Gastroesophageal sphincter (tissue), 4 donors: Measurements from ENCODE around the gene TMEM232. TPM values are rescaled to one million over a fixed set of nuclear protein-coding genes. Genes with fewer than 3 reads are reported as not detected.

Experiments used
- ATAC-seq: fragments of 150-250 bp; one replicate; pipeline ENCODE4 v1.9.1; 2016; ENCODE audit warnings: mild to moderate bottlenecking, moderate library complexity
- H3K27ac ChIP-seq, 4 donors: fragments of 200-600 bp; sonication (generic) in 3 of 4; 1 replicate in 3 of 4; 2 replicates in 1 of 4; pipeline ENCODE4 v1.5.1; 2016 to 2019
- H3K27me3 ChIP-seq: fragments of 200-600 bp; sonication (generic); one replicate; pipeline ENCODE4 v1.5.1; 2019
- H3K36me3 ChIP-seq, 2 donors: fragments of 200-600 bp; sonication (generic); one replicate each; pipeline ENCODE4 v1.5.1; 2019; ENCODE audit warnings: control low read depth in 1 of 2
- H3K4me1 ChIP-seq, 3 donors: fragments of 200-600 bp; sonication (generic); 1 replicate in 2 of 3; 2 replicates in 1 of 3; pipeline ENCODE4 v1.5.1; 2016 to 2019; ENCODE audit warnings: control low read depth in 2 of 3
- H3K4me3 ChIP-seq, 2 donors: fragments of 200-600 bp; sonication (generic); one replicate each; pipeline ENCODE4 v1.5.1; 2019; ENCODE audit warnings: mild to moderate bottlenecking in 1 of 2, moderate library complexity in 1 of 2
- H3K9me3 ChIP-seq, 3 donors: fragments of 200-600 bp; sonication (generic); one replicate each; pipeline ENCODE4 v1.5.1; 2017 to 2019; ENCODE audit warnings: control low read depth in 2 of 3
- EP300 ChIP-seq: sonication (generic); formaldehyde crosslinking; IDR thresholded peaks from one replicate; pipeline ENCODE4 v1.6.1; 2017; ENCODE audit warnings: antibody characterized with exemption, mild to moderate bottlenecking
- POLR2A ChIP-seq, 2 donors: fragments of 450-650 bp; IDR thresholded peaks; one replicate each; pipeline ENCODE4 v1.6.1; 2017; ENCODE audit warnings: antibody characterized with exemption in 2 of 2, mild to moderate bottlenecking in 2 of 2, moderate library complexity in 1 of 2
- POLR2AphosphoS5 ChIP-seq: sonication (generic); formaldehyde crosslinking; IDR thresholded peaks from one replicate; pipeline ENCODE4 v1.6.1; 2017; ENCODE audit warnings: antibody characterized with exemption
- WGBS, 2 donors: methylation state at CpG; one replicate each; pipeline ENCODE4 v1.1.5; 2018; ENCODE audit warnings: low coverage in 1 of 2; 5-methylcytosine and 5-hydroxymethylcytosine counted together
- total RNA-seq, 4 donors: library from RNA; depleted of rRNA; stranded (reverse); fragments of >200 nt; gene quantifications; one replicate each; pipeline ENCODE4 v1.1.0, GENCODE V29; 2016
- TF ChIP-seq, protein P1 (sequence below), 4 experiments: fragments of 200-600 bp in 2 of 4; fragments of 450-650 bp in 2 of 4; sonication (generic) in 1 of 4; IDR thresholded peaks; one replicate each; pipeline ENCODE4 v1.5.1; 2017 to 2019; ENCODE audit warnings: antibody characterized with exemption in 4 of 4, mild to moderate bottlenecking in 2 of 4, moderate library complexity in 2 of 4

Gene TMEM232
- total RNA-seq, 4 donors from 2014 or later: 2.2 to 5.1 (median 3.8) TPM

DNA sequence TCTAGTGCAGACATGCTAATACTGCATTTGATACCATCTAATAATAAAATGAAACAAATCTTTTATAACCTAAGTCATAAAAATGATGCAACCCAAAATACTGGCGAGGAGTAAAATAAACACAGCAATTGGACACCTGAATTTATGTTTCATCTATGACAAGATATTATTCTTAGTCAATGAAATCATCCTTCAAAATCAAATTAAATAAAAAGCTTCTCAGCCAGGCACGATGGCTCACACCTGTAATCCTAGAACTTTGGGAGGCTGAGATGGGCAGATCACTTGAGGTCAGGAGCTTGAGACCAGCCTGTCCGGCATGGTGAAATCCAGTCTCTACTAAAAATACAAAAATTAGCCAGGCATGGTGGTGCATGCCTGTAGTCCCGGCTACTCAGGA, 179.0 kb downstream of the TMEM232 start:
- H3K36me3 ChIP-seq: no peaks in the 10 kb centered on the region
- WGBS, 2 donors: 72 to 77% methylated on average over 4 of the region's 4 CpGs
- H3K4me3 ChIP-seq: no peak overlapping the region

DNA sequence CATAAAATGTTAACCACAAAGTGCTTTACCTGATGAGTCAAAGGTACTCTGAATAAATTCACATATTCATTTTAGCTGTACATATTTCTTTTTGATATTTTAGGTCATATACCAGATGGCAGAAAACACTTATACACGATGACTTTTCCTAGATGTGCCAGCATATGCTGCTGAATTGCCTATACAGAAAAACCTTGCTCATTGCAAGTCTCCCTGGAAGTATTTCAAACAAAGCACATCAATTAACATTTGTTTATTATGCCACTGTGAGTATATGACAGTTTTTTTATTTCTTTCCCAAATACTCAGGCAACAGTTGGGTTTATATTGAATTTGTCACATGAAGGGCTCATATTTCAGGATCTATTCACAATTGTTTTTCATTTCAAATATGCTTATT, 180.8 kb downstream of the TMEM232 start:
- Histone ChIP-seq H3K27me3 (no peaks in the 10 kb centered on the region), H3K4me3 (no peak overlapping the region), H3K9me3 (no peaks in the 10 kb centered on the region), H3K36me3 (no peaks in the 10 kb centered on the region), H3K4me1 (no peaks in the 10 kb centered on the region), H3K27ac (no peak overlapping the region)
- WGBS, 2 donors: 40 to 71% methylated on average over 1 of the region's 1 CpG
- ATAC-seq: no peak
- no peak for TF ChIP-seq EP300
- TF ChIP-seq POLR2AphosphoS5: no peak
- TF ChIP-seq POLR2A (IDR thresholded peaks at IDR 0.05): no peak
- TF ChIP-seq, protein P1, sequence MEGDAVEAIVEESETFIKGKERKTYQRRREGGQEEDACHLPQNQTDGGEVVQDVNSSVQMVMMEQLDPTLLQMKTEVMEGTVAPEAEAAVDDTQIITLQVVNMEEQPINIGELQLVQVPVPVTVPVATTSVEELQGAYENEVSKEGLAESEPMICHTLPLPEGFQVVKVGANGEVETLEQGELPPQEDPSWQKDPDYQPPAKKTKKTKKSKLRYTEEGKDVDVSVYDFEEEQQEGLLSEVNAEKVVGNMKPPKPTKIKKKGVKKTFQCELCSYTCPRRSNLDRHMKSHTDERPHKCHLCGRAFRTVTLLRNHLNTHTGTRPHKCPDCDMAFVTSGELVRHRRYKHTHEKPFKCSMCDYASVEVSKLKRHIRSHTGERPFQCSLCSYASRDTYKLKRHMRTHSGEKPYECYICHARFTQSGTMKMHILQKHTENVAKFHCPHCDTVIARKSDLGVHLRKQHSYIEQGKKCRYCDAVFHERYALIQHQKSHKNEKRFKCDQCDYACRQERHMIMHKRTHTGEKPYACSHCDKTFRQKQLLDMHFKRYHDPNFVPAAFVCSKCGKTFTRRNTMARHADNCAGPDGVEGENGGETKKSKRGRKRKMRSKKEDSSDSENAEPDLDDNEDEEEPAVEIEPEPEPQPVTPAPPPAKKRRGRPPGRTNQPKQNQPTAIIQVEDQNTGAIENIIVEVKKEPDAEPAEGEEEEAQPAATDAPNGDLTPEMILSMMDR (IDR thresholded peaks at IDR 0.05): no peak

More for the DNA sequence above, 179.0 kb downstream of the TMEM232 start:
- no peak for ATAC-seq
- Histone ChIP-seq H3K27me3 (no peaks in the 10 kb centered on the region), H3K9me3 (peaks cover 0 to 4% (median 0%) of the 10 kb centered on the region in 3 donors), H3K27ac (no peak overlapping the region), H3K4me1 (no peaks in the 10 kb centered on the region)
- TF ChIP-seq POLR2AphosphoS5 (no peak), POLR2A (IDR thresholded peaks at IDR 0.05) (no peak), EP300 (no peak)
- TF ChIP-seq, protein P1 (IDR thresholded peaks at IDR 0.05): no peak

DNA sequence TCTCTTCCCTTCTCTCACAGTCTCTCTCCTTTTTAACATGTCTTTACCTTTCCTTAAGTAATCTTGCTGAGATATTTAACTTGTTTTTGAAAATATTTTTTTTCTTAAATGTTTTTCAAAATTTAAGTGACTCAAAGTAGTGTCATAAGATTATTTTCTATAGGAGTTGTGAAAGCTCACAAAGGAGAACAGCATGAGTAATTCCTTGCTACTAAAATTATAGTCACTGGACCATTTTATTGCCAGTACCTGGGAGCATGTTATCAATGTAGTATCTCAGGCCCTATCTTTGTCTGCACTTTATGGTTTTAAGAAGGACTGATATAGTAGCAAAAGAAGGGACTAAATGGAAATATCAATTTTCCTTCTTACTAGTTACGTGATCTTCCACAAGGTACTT, 181.9 kb downstream of the TMEM232 start:
- 93% methylated on average over 1 of the region's 1 CpG for WGBS, 2 donors
- no peak for ATAC-seq

DNA sequence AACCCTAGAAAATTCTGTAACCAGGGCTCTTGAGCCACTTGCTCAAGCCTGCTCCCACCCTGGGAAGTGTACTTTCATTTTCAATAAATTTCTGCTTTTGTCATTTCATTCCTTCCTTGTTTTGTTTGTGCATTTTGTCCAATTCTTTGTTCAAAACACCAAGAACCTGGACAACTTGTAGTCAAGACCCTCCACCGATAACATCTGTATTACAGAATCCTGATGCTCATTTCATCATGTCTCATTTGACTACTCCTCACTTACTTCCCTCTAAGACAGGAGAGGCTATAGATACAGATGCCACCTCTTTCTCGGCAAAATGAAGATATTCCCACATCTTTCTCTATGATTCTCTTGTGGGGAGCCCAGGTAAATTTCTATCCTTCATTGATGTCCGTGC, 183.5 kb downstream of the TMEM232 start:
- 92 to 95% methylated on average over 3 of the region's 3 CpGs for WGBS, 2 donors
- ATAC-seq: no peak
- H3K27ac ChIP-seq: no peak overlapping the region
- no peaks in the 10 kb centered on the region for H3K9me3 ChIP-seq
- no peak overlapping the region for H3K4me3 ChIP-seq
- no peaks in the 10 kb centered on the region for H3K36me3 ChIP-seq
- TF ChIP-seq, protein P1 (IDR thresholded peaks at IDR 0.05): no peak
- no peak for TF ChIP-seq POLR2A (IDR thresholded peaks at IDR 0.05)
- TF ChIP-seq EP300: no peak
- no peak for TF ChIP-seq POLR2AphosphoS5
- H3K27me3 ChIP-seq: no peaks in the 10 kb centered on the region
- no peaks in the 10 kb centered on the region for H3K4me1 ChIP-seq

More for the DNA sequence above, 181.9 kb downstream of the TMEM232 start:
- Histone ChIP-seq H3K27ac (no peak overlapping the region), H3K27me3 (no peaks in the 10 kb centered on the region), H3K4me1 (no peaks in the 10 kb centered on the region), H3K36me3 (no peaks in the 10 kb centered on the region), H3K9me3 (no peaks in the 10 kb centered on the region), H3K4me3 (no peak overlapping the region)
- TF ChIP-seq, protein P1 (IDR thresholded peaks at IDR 0.05): no peak
- TF ChIP-seq POLR2AphosphoS5: no peak
- no peak for TF ChIP-seq EP300
- TF ChIP-seq POLR2A (IDR thresholded peaks at IDR 0.05): no peak
